ENCODE data around the gene FRY.

- TF ChIP-seq TAF1 (IDR thresholded peaks at IDR 0.05; ENCODE audit: low read depth, low read length) (no peak), POLR2A (IDR thresholded peaks at IDR 0.05; ENCODE audit: low read depth, low read length) (no peak)
Measured at GRCh38 chr13:32016119-32016518, 15.5 kb upstream of the FRY start.

Measured in GM12891 (cell line).